Activated CD4-positive, alpha-beta T cell treated with anti-CD3 and anti-CD28 coated beads, Interleukin-2, amount 10 ng/mL, durations not matched to agents 7 days and 5 days (primary cell): Measurements from ENCODE around the gene MRPL4. TPM values are rescaled to one million over a fixed set of nuclear protein-coding genes. Genes with fewer than 3 reads are reported as not detected.

Experiments used
- CTCF ChIA-PET: fragments of 350-600 bp; sonication (Branson Sonifier 250); formaldehyde crosslinking; loops from one replicate; lab custom pipeline; 2021; ENCODE audit warnings: antibody characterized with exemption; lab: Charles Lee
- POLR2A ChIA-PET: fragments of 350-600 bp; sonication (Branson Sonifier 250); formaldehyde crosslinking; loops from one replicate; lab custom pipeline; 2021; ENCODE audit warnings: antibody characterized with exemption; lab: Charles Lee
- DNase-seq: peaks from one replicate; pipeline ENCODE4 v3.0.0-alpha.2; 2020
- H3K27ac Mint-ChIP-seq: one replicate; pipeline ENCODE4 v1.8.0; 2021; ENCODE audit warnings: mild to moderate bottlenecking, moderate library complexity, mixed read lengths
- H3K27me3 Mint-ChIP-seq: one replicate; pipeline ENCODE4 v1.8.0; 2021; ENCODE audit warnings: mixed read lengths
- H3K36me3 Mint-ChIP-seq: one replicate; pipeline ENCODE4 v1.8.0; 2021; ENCODE audit warnings: low read depth, mixed read lengths
- H3K4me1 Mint-ChIP-seq: one replicate; pipeline ENCODE4 v1.8.0; 2021; ENCODE audit warnings: mixed read lengths
- H3K4me3 Mint-ChIP-seq: one replicate; pipeline ENCODE4 v1.8.0; 2021; ENCODE audit warnings: mild to moderate bottlenecking, moderate library complexity, mixed read lengths
- H3K9me3 Mint-ChIP-seq: one replicate; pipeline ENCODE4 v1.8.0; 2021; ENCODE audit warnings: mixed read lengths
- total RNA-seq, 2 experiments: library from RNA; stranded (reverse); gene quantifications; one replicate each; pipeline ENCODE4 v1.2.3, GENCODE V29; 2021

The MRPL4 gene
- total RNA-seq, 2 experiments from 2014 or later, result 58.7 to 67.9 TPM

DNA sequence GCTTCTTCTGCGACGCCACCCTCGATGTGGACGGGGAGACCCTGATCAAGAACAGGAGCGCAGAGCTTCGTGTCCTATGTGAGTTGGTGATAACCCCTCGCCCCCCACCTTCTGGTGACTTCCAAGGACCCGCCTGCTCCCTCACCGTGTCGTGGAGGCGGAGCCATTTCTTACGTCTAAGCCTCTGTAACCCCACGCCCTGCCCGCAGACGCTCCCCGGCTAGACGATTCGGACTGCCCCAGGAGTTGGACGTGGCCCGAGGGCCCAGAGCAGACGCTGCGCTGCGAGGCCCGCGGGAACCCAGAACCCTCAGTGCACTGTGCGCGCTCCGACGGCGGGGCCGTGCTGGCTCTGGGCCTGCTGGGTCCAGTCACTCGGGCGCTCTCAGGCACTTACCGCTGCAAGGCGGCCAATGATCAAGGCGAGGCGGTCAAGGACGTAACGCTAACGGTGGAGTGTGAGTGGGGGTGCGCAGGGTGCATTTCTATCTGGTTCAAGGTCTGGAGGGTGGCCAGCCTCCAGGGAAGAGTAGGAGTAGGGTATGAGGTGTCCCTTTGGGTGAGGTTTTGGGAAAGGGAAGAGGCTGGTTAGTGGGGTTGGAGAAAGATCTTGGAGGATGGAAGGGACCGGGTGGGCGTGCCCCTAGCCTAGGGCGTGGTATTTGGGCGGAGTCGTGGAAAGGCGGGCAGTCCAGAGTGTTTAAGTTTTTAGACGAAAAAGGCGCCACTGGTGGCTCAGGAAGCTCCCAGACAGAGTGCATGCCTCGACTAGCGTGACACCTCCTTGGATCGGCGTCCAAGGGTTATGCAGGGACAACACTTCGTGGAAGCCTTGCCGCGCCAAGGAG is 41.0 kb downstream of the MRPL4 start:
- peaks cover 73% of the 10 kb centered on the region for H3K27me3 Mint-ChIP-seq
- H3K36me3 Mint-ChIP-seq, result peaks cover 9% of the 10 kb centered on the region
- DNase-seq, result no peak
- CTCF ChIA-PET, result interaction anchor here (0.5 to 1.7 kb wide), 4 partner anchors 22 to 58 kb away, joined by 4 to 7 read pairs (median 5); partner anchors contain the start of gene ICAM1
- H3K9me3 Mint-ChIP-seq, result no peaks in the 10 kb centered on the region
- peak overlapping the region; percentile 38 for H3K4me3 Mint-ChIP-seq
- POLR2A ChIA-PET, result no interaction called here
- peak overlapping the region; percentile 39 for H3K27ac Mint-ChIP-seq
- peaks cover 59% of the 10 kb centered on the region for H3K4me1 Mint-ChIP-seq

DNA sequence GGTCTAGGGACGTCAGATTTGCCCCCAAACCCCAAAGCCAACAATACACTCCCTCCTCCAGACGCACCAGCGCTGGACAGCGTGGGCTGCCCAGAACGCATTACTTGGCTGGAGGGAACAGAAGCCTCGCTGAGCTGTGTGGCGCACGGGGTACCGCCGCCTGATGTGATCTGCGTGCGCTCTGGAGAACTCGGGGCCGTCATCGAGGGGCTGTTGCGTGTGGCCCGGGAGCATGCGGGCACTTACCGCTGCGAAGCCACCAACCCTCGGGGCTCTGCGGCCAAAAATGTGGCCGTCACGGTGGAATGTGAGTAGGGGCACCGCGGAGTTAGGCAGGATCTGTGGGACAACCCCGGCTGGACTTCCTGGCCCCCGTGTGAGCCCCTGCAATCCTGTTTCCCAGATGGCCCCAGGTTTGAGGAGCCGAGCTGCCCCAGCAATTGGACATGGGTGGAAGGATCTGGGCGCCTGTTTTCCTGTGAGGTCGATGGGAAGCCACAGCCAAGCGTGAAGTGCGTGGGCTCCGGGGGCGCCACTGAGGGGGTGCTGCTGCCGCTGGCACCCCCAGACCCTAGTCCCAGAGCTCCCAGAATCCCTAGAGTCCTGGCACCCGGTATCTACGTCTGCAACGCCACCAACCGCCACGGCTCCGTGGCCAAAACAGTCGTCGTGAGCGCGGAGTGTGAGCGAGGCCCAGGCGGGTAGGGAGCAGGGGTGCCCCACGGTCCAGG is 41.8 kb downstream of the MRPL4 start:
- H3K27me3 Mint-ChIP-seq, result peaks cover 67% of the 10 kb centered on the region
- H3K36me3 Mint-ChIP-seq, result peaks cover 9% of the 10 kb centered on the region
- H3K4me3 Mint-ChIP-seq, result peak overlapping the region; percentile 38
- no peak overlapping the region for H3K27ac Mint-ChIP-seq
- H3K9me3 Mint-ChIP-seq, result no peaks in the 10 kb centered on the region
- CTCF ChIA-PET, result interaction anchor here (1.1 to 1.7 kb wide), 2 partner anchors 23 to 35 kb away, joined by 4 to 7 read pairs; partner anchors contain the start of gene ICAM1
- DNase-seq, result no peak
- H3K4me1 Mint-ChIP-seq, result peaks cover 54% of the 10 kb centered on the region
- POLR2A ChIA-PET, result no interaction called here

DNA sequence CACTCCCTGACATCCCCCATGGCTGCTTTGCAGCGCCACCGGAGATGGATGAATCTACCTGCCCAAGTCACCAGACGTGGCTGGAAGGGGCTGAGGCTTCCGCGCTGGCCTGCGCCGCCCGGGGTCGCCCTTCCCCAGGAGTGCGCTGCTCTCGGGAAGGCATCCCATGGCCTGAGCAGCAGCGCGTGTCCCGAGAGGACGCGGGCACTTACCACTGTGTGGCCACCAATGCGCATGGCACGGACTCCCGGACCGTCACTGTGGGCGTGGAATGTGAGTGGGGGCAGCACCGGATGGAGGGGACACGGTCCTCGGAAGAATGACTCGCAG is 42.3 kb downstream of the MRPL4 start:
- Mint-ChIP-seq H3K27ac (no peak overlapping the region), H3K4me1 (peaks cover 50% of the 10 kb centered on the region), H3K4me3 (no peak overlapping the region), H3K27me3 (peaks cover 62% of the 10 kb centered on the region), H3K36me3 (peaks cover 9% of the 10 kb centered on the region), H3K9me3 (no peaks in the 10 kb centered on the region)
- DNase-seq, result no peak
- ChIA-PET POLR2A (no interaction called here), CTCF (interaction anchor here (1.1 kb wide), 1 partner anchor 35 kb away, joined by 4 read pairs; no protein-coding TSS in a partner anchor)

DNA sequence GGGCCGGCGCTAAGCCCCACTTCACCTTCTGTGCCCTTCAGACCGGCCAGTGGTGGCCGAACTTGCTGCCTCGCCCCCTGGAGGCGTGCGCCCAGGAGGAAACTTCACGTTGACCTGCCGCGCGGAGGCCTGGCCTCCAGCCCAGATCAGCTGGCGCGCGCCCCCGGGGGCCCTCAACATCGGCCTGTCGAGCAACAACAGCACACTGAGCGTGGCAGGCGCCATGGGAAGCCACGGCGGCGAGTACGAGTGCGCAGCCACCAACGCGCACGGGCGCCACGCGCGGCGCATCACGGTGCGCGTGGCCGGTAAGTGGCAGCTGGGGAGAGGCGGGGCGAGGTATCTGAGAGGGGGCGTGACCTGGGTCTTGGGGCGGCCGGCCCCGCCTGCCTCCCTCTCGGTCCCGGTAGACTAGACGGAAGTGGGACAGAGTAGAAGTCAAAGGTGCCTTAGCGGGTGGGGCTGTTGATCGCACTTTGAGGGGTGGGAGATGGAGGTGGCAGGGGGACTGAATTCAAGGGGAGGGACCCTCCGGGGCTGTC is 43.4 kb downstream of the MRPL4 start:
- peak overlapping the region; percentile 68 for H3K4me3 Mint-ChIP-seq
- POLR2A ChIA-PET, result no interaction called here
- H3K36me3 Mint-ChIP-seq, result peaks cover 7% of the 10 kb centered on the region

DNA sequence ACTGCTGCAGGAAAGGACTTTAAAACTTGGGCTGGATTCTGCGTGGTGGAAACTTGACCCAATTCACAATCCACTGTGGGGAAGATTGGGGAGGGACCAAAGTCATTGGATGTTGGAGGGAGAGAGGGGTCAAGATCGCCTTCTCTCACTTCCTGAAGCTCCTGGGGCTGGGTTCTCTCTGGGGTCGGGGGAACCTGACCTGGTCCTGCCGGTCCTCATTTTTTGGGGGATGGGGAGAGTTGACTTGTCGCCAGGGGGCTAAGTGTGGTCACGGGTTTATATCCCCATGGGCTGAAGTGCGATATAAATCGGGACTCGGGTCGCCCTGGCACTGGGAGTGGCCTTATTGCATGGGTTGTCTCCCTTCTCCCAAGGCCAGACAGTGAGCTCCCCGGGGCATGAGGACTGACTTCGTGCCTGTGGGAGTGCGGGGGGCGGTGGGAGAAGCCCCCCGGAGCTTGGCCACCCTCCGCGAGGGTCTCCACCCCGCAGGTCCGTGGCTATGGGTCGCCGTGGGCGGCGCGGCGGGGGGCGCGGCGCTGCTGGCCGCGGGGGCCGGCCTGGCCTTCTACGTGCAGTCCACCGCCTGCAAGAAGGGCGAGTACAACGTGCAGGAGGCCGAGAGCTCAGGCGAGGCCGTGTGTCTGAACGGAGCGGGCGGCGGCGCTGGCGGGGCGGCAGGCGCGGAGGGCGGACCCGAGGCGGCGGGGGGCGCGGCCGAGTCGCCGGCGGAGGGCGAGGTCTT is 44.0 kb downstream of the MRPL4 start:
- ChIA-PET POLR2A (no interaction called here), CTCF (interaction anchor here (0.6 to 1.2 kb wide), 3 partner anchors 14 to 110 kb away, joined by 3 read pairs; partner anchors contain the start of gene ZGLP1)
- DNase-seq, result no peak
- H3K27me3 Mint-ChIP-seq, result peaks cover 55% of the 10 kb centered on the region
- H3K27ac Mint-ChIP-seq, result peak overlapping the region; percentile 83
- H3K4me1 Mint-ChIP-seq, result peaks cover 36% of the 10 kb centered on the region
- H3K36me3 Mint-ChIP-seq, result peaks cover 7% of the 10 kb centered on the region
- peak overlapping the region; percentile 68 for H3K4me3 Mint-ChIP-seq
- H3K9me3 Mint-ChIP-seq, result no peaks in the 10 kb centered on the region

More for the DNA sequence above, 43.4 kb downstream of the MRPL4 start:
- Mint-ChIP-seq H3K9me3 (no peaks in the 10 kb centered on the region), H3K27me3 (peaks cover 61% of the 10 kb centered on the region), H3K27ac (peak overlapping the region; percentile 83), H3K4me1 (peaks cover 43% of the 10 kb centered on the region)
- CTCF ChIA-PET, result interaction anchor here (1.2 kb wide), 1 partner anchor 25 kb away, joined by 3 read pairs; no protein-coding TSS in a partner anchor
- DNase-seq, result peak; percentile 72

DNA sequence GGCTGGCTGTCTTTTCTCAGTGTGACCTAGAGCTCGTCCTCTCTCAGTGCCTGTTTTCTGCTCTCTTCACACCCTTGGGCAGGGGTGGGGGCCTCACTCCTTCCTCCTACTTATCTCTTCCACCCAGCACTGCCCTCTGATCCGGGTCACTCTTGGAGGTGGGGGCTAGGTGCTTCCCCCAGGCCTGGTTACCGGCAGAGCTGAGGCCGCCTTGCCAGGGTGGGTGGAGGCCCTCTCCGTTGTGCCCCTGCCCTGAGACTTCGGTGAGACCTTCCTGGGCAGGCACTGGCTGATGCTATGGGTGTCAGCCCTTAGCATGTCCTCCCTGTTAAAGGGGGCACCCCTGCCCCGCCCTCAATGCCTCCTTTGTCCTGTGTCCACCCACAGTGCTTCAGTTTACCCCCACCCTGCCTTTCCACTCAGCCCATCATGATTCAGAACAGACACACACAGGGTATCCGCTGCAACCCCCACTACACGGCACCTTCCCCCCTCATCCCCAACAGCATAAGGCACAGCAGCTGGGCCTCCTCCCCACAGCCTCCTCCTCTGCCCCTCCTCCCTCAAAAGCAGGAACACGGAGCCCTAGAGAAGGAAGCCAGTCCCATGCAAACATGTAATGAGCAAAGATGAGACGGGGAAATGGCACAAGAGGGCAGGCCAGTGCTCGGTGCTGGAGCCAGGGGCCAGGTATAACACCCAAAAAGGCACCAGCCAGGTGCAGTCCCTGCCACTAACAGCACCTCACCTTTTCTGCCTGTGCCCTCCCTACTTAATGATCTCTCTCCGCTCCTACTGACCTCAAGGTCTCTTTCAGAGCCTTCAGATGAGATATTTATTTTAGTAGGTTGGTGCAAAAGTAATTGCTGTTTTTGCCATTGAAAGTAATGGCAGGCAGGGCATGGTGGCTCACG is 47.8 kb downstream of the MRPL4 start:
- Mint-ChIP-seq H3K36me3 (peaks cover 4% of the 10 kb centered on the region), H3K27me3 (peaks cover 24% of the 10 kb centered on the region), H3K4me1 (peaks cover 9% of the 10 kb centered on the region), H3K4me3 (no peak overlapping the region), H3K27ac (no peak overlapping the region), H3K9me3 (no peaks in the 10 kb centered on the region)
- ChIA-PET CTCF (interaction anchor here (1.1 to 1.2 kb wide), 2 partner anchors 12 to 73 kb away, joined by 3 read pairs; no protein-coding TSS in a partner anchor), POLR2A (interaction anchor here (0.7 kb wide), 1 partner anchor 16 kb away, joined by 3 read pairs; no protein-coding TSS in a partner anchor)
- no peak for DNase-seq

DNA sequence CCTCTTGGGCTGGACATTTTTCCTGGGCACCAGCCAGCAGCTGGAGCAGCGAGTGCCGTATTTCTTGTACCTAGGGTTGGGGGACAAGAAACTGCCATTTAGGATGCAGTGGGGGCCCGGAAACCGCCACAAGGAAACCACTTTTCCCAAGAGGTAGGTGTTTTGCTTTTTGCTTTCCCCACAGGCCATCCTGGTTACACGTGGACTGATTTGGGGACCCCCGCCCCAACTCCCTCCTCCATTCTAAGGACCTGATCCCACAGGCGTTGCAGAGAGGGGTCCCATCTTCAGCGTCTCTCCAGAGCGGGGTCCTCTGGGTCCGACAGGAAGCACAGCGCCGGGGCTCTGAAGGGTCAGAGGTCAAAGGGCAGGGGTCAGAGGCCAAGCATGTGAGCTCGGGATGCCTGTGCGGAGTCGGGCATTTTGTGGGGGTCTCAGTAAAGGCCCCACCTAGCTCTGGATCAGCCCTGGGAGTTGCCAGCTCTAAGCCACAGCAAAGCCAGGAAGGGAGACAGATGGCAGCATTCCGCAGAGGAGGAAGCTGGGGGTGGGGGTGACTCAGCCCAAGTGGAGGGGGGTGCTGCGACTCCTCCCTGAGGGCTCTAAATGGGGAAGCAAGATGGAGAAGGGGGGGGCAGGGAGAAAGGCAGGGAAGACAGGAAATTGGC is 53.3 kb downstream of the MRPL4 start:
- Mint-ChIP-seq H3K27me3 (peaks cover 6% of the 10 kb centered on the region), H3K4me3 (no peak overlapping the region), H3K36me3 (no peaks in the 10 kb centered on the region), H3K9me3 (no peaks in the 10 kb centered on the region), H3K27ac (no peak overlapping the region), H3K4me1 (no peaks in the 10 kb centered on the region)
- no peak for DNase-seq
- ChIA-PET POLR2A (no interaction called here), CTCF (interaction anchor here (0.5 to 1.8 kb wide), 6 partner anchors 10 to 67 kb away, joined by 3 to 6 read pairs (median 3); no protein-coding TSS in a partner anchor)

DNA sequence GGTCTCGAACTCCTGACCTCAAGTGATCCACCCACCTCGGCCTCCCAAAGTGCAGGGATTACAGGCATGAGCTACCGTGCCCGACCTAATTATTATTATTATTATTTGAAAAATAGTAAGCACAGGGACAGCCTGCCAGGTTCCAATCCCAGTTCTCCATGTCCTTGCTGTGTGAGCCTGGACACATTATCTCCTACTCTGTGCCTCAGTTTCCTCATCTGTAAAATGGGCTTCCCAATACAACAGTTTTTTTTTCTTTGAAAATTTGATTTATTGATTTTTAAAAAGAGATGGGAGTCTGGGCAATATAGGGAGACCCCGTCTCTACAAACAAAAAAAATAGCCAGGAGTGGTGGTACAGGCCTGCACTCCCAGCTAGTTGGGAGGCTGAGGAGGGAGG is 54.3 kb downstream of the MRPL4 start:
- no peaks in the 10 kb centered on the region for H3K36me3 Mint-ChIP-seq
- H3K9me3 Mint-ChIP-seq, result no peaks in the 10 kb centered on the region
- no peak overlapping the region for H3K27ac Mint-ChIP-seq
- CTCF ChIA-PET, result interaction anchor here (1.2 to 1.8 kb wide), 4 partner anchors 9 to 35 kb away, joined by 3 to 6 read pairs (median 4); partner anchors contain the start of gene ICAM1
- no peaks in the 10 kb centered on the region for H3K4me1 Mint-ChIP-seq
- no peak overlapping the region for H3K4me3 Mint-ChIP-seq
- peaks cover 4% of the 10 kb centered on the region for H3K27me3 Mint-ChIP-seq
- POLR2A ChIA-PET, result no interaction called here
- DNase-seq, result no peak

DNA sequence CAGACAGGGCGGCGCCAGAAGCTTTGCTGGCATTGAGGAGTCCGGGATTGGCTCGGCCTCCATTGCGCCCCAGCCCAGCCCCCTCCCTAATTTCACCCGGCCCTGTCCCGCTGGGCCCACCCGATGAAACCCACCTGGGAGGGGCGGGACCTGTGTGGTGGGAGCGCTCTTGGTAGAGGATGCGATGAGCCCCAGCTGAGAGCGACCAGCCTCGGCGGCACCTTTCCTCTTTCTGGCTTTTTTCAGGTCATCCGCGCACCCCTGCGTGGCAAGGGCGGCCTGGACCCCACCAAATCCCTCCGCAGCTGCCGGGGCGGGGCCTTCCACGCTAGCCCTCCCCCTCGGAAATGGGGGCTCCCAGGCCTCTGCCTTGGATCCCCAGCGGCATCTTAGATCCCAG is 57.4 kb downstream of the MRPL4 start, which contains the start of gene ZGLP1:
Gene ZGLP1 (minus strand): TSS at position 393 of the 400 bp plus-strand sequence.
- ChIA-PET CTCF (interaction anchor here (1.2 to 1.6 kb wide), 2 partner anchors 13 to 555 kb away, joined by 3 to 4 read pairs; no protein-coding TSS in a partner anchor), POLR2A (no interaction called here)
- peaks cover 3% of the 10 kb centered on the region for H3K4me1 Mint-ChIP-seq
- H3K4me3 Mint-ChIP-seq, result no peak within 1 kb of the TSS
- peak within 1 kb of the TSS; percentile 5 for H3K27ac Mint-ChIP-seq
- DNase-seq, result no peak
- no peaks in the 10 kb centered on the region for H3K36me3 Mint-ChIP-seq
- H3K27me3 Mint-ChIP-seq, result no peaks in the 10 kb centered on the region
- no peaks in the 10 kb centered on the region for H3K9me3 Mint-ChIP-seq
